ENCODE data around the gene LRRC38. TPM values are rescaled to one million over a fixed set of nuclear protein-coding genes. Genes with fewer than 3 reads are reported as not detected.

Gene LRRC38
- total and polyA plus RNA-seq, 7 donors, result 2.9 to 26.8 (median 7.0) TPM

- Histone ChIP-seq H3K27me3 (ENCODE audit: insufficient read depth in 3 of 3, low read length in 2 of 3) (no peaks in the 10 kb centered on the region), H3K36me3 (ENCODE audit: insufficient read depth in 1 of 2, low read depth in 1 of 2) (no peaks in the 10 kb centered on the region), H3K9me3 (no peaks in the 10 kb centered on the region), H3K4me1 (peaks cover 20% of the 10 kb centered on the region), H3K4me3 (no peak overlapping the region), H3K27ac (peak overlapping the region; percentile 80)
- no peak for TF ChIP-seq CTCF (IDR thresholded peaks at IDR 0.05)
- 19 to 26% (median 19%) methylated on average over 5 of the region's 5 CpGs for WGBS, 3 donors
- intact Hi-C loops (cut with DNase I), result loop anchor here (5.0 kb wide), 2 partner anchors 57 to 77 kb away; no protein-coding TSS in a partner anchor
- ATAC-seq, result no peak
- DNase-seq, result no peak
Measured at GRCh38 chr1:13544221-13544556, 30.4 kb upstream of the LRRC38 start.

GRCh38 chr1:13543451-13544220 is 29.8 kb upstream of the LRRC38 start:
- WGBS, 3 donors, result 14 to 18% (median 16%) methylated on average over 20 of the region's 20 CpGs
- peak overlapping the region; percentile 28 for H3K4me3 ChIP-seq
- H3K4me1 ChIP-seq, result peaks cover 20% of the 10 kb centered on the region
- no peaks in the 10 kb centered on the region for H3K36me3 ChIP-seq (ENCODE audit: insufficient read depth in 1 of 2, low read depth in 1 of 2)
- no peaks in the 10 kb centered on the region for H3K27me3 ChIP-seq (ENCODE audit: insufficient read depth in 3 of 3, low read length in 2 of 3)
- DNase-seq (peak; percentile 70 to 87), ATAC-seq (peak; percentile 76 to 88 (median 80))
- H3K9me3 ChIP-seq, result no peaks in the 10 kb centered on the region
- intact Hi-C loops (cut with DNase I), result loop anchor here (5.0 kb wide), 2 partner anchors 56 to 76 kb away; no protein-coding TSS in a partner anchor
- peak; percentile 67 for TF ChIP-seq CTCF (IDR thresholded peaks at IDR 0.05)
- H3K27ac ChIP-seq, result peak overlapping the region; percentile 80

GRCh38 chr1:13541435-13542215 is 27.8 kb upstream of the LRRC38 start:
- Histone ChIP-seq H3K27me3 (ENCODE audit: insufficient read depth in 3 of 3, low read length in 2 of 3) (no peaks in the 10 kb centered on the region), H3K9me3 (no peaks in the 10 kb centered on the region), H3K36me3 (ENCODE audit: insufficient read depth in 1 of 2, low read depth in 1 of 2) (no peaks in the 10 kb centered on the region), H3K4me1 (peaks cover 20% of the 10 kb centered on the region), H3K27ac (peak overlapping the region; percentile 80), H3K4me3 (no peak overlapping the region)
- DNase-seq (no peak), ATAC-seq (no peak)
- intact Hi-C loops (cut with DNase I), result loop anchor here (5.0 kb wide), 2 partner anchors 54 to 74 kb away; no protein-coding TSS in a partner anchor
- 80 to 87% (median 80%) methylated on average over 13 of the region's 13 CpGs for WGBS, 3 donors
- TF ChIP-seq CTCF (IDR thresholded peaks at IDR 0.05), result no peak

GRCh38 chr1:13540866-13541265 is 27.1 kb upstream of the LRRC38 start:
- no peak for TF ChIP-seq CTCF (IDR thresholded peaks at IDR 0.05)
- H3K27me3 ChIP-seq (ENCODE audit: insufficient read depth in 3 of 3, low read length in 2 of 3), result no peaks in the 10 kb centered on the region
- no peaks in the 10 kb centered on the region for H3K9me3 ChIP-seq
- no peaks in the 10 kb centered on the region for H3K36me3 ChIP-seq (ENCODE audit: insufficient read depth in 1 of 2, low read depth in 1 of 2)
- DNase-seq (peak; percentile 25 to 64), ATAC-seq (peak; percentile 68 to 81 (median 72))
- intact Hi-C loops (cut with DNase I), result loop anchor here (5.0 kb wide), 2 partner anchors 54 to 74 kb away; no protein-coding TSS in a partner anchor
- H3K4me3 ChIP-seq, result no peak overlapping the region
- H3K4me1 ChIP-seq, result peaks cover 25% of the 10 kb centered on the region
- WGBS, 3 donors, result 21 to 32% (median 24%) methylated on average over 8 of the region's 8 CpGs
- H3K27ac ChIP-seq, result peak overlapping the region; percentile 80

Data from psoas muscle (tissue), 8 donors.